B cell (primary cell): Measurements from ENCODE around the gene OVCA2. TPM values are rescaled to one million over a fixed set of nuclear protein-coding genes. Genes with fewer than 3 reads are reported as not detected.

Experiments used
- ATAC-seq: fragments of 200-7000 bp; cut with Tn5 transposase; one replicate; pipeline ENCODE4 v1.10.0; 2021; ENCODE audit warnings: low read depth, mild to moderate bottlenecking, moderate number of reproducible peaks, moderate library complexity
- CTCF ChIA-PET: fragments of 350-600 bp; sonication (Branson Sonifier 250); formaldehyde crosslinking; loops from one replicate; lab custom pipeline; 2021; ENCODE audit warnings: antibody characterized with exemption, inconsistent platforms; lab: Charles Lee
- POLR2A ChIA-PET: fragments of 350-600 bp; sonication (Branson Sonifier 250); formaldehyde crosslinking; loops from one replicate; lab custom pipeline; 2021; ENCODE audit warnings: antibody characterized with exemption; lab: Charles Lee
- DNase-seq: peaks from one replicate; pipeline ENCODE4 v3.0.0; 2013
- H2AFZ ChIP-seq: 2 replicates; pipeline ENCODE4 v1.6.1; 2012; ENCODE audit warnings: mild to moderate bottlenecking, low read depth, low read length; ENCODE audit not compliant: insufficient read depth, poor library complexity, severe bottlenecking
- H3K27ac ChIP-seq, 2 donors: 1 replicate in 1 of 2; 2 replicates in 1 of 2; pipeline ENCODE4 v1.5.1; 2012 to 2013; ENCODE audit warnings: low read length in 2 of 2, mild to moderate bottlenecking in 2 of 2, moderate library complexity in 1 of 2
- H3K27me3 ChIP-seq, 4 experiments: fragments of 200-600 bp in 1 of 4; sonication (generic) in 1 of 4; replicated peaks in 1 of 4; 1 replicate in 2 of 4; 2 replicates in 2 of 4; pipeline versions ENCODE4 v1.6.1 to v1.7.0; 2013 to 2016; ENCODE audit warnings: low read length in 3 of 4, mild to moderate bottlenecking in 2 of 4, mixed read lengths in 1 of 4, moderate library complexity in 1 of 4; ENCODE audit not compliant: insufficient read depth in 4 of 4, control insufficient read depth in 3 of 4; ENCODE audit errors: control extremely low read depth in 1 of 4
- H3K36me3 ChIP-seq, 2 experiments: replicated peaks in 1 of 2; 1 replicate in 1 of 2; 2 replicates in 1 of 2; pipeline versions ENCODE4 v1.6.1 to v1.7.1; 2013; ENCODE audit warnings: low read length in 1 of 2; ENCODE audit not compliant: insufficient read depth in 2 of 2, control insufficient read depth in 1 of 2; ENCODE audit errors: control extremely low read depth in 1 of 2, extremely low read depth in 1 of 2
- H3K4me1 ChIP-seq, 2 donors: fragments of 200-600 bp in 1 of 2; sonication (generic) in 1 of 2; 1 replicate in 1 of 2; 2 replicates in 1 of 2; pipeline versions ENCODE4 v1.5.1 to v1.6.1; 2013 to 2017; ENCODE audit warnings: low read length in 2 of 2; ENCODE audit not compliant: control insufficient read depth in 2 of 2, insufficient read depth in 2 of 2
- H3K4me2 ChIP-seq: replicated peaks from 2 replicates; pipeline ENCODE3; 2012; ENCODE audit warnings: mild to moderate bottlenecking, low read depth, low read length; ENCODE audit not compliant: poor library complexity, severe bottlenecking
- H3K4me3 ChIP-seq, 5 experiments: fragments of 200-600 bp in 1 of 5; sonication (generic) in 1 of 5; 1 replicate in 3 of 5; 2 replicates in 2 of 5; pipeline versions ENCODE4 v1.5.1 to v1.7.0; 2011 to 2016; ENCODE audit warnings: low read length in 4 of 5, mild to moderate bottlenecking in 4 of 5, low read depth in 2 of 5, control low read depth in 1 of 5, moderate library complexity in 1 of 5; ENCODE audit not compliant: insufficient read depth in 1 of 5; ENCODE audit errors: control extremely low read depth in 1 of 5, extremely low read depth in 1 of 5
- H3K79me2 ChIP-seq: fragments of 200-600 bp; sonication (generic); one replicate; pipeline ENCODE4 v1.6.0; 2016; ENCODE audit warnings: low read length; ENCODE audit not compliant: control insufficient read depth, insufficient read depth
- H3K9ac ChIP-seq: fragments of 200-600 bp; sonication (generic); 2 replicates; pipeline ENCODE4 v1.6.1; 2017; ENCODE audit warnings: mild to moderate bottlenecking, low read length, moderate library complexity
- H3K9me3 ChIP-seq, 3 donors: one replicate each; pipeline versions ENCODE4 v1.6.1 to v1.7.1; 2013; ENCODE audit warnings: low read length in 2 of 3; ENCODE audit not compliant: control insufficient read depth in 2 of 3, insufficient read depth in 1 of 3; ENCODE audit errors: control extremely low read depth in 1 of 3
- H4K20me1 ChIP-seq: 2 replicates; pipeline ENCODE4 v1.6.0; 2012; ENCODE audit warnings: mild to moderate bottlenecking, low read length; ENCODE audit not compliant: insufficient read depth, control insufficient read depth, poor library complexity, severe bottlenecking
- H3K27ac Mint-ChIP-seq: one replicate; pipeline ENCODE4 v1.8.0; 2021; ENCODE audit warnings: mixed read lengths
- H3K27me3 Mint-ChIP-seq: one replicate; pipeline ENCODE4 v1.8.0; 2021; ENCODE audit warnings: mixed read lengths
- H3K4me1 Mint-ChIP-seq: one replicate; pipeline ENCODE4 v1.8.0; 2021; ENCODE audit warnings: mixed read lengths
- H3K4me3 Mint-ChIP-seq: one replicate; pipeline ENCODE4 v1.8.0; 2021; ENCODE audit warnings: mixed read lengths
- H3K9me3 Mint-ChIP-seq: one replicate; pipeline ENCODE4 v1.8.0; 2022; ENCODE audit warnings: mixed read lengths; ENCODE audit not compliant: insufficient read depth
- CTCF ChIP-seq: fragments of 200-600 bp; IDR thresholded peaks from one replicate; pipeline ENCODE4 v1.8.0; 2022; ENCODE audit warnings: antibody characterized with exemption, mild to moderate bottlenecking
- EZH2 ChIP-seq: IDR thresholded peaks from 2 replicates; pipeline ENCODE4 v1.6.1; 2012; ENCODE audit warnings: borderline replicate concordance, low read depth, mild to moderate bottlenecking, moderate library complexity, low read length; ENCODE audit not compliant: insufficient read depth, poor library complexity, severe bottlenecking
- WGBS: methylation state at CpG from one replicate; pipeline ENCODE4 v1.1.5; 2013; ENCODE audit warnings: missing lambda C conversion rate; ENCODE audit not compliant: insufficient coverage; 5-methylcytosine and 5-hydroxymethylcytosine counted together
- intact Hi-C: fragments of 100-400 bp; cut with micrococcal nuclease; formaldehyde crosslinking; loops from one replicate; pipeline ENCODE4 v1.10.0; 2022
- polyA plus RNA-seq: library from polyadenylated mRNA; depleted of rRNA; stranded (reverse); fragments of >200 nt; gene quantifications from 2 replicates; pipeline ENCODE4 v1.2.3, GENCODE V29; 2012
- total RNA-seq, 2 donors: library from RNA; stranded (reverse); fragments of 120-200 nt in 1 of 2; gene quantifications; 1 replicate in 1 of 2; 2 replicates in 1 of 2; pipeline versions ENCODE4 v1.2.3 to v1.2.4, GENCODE V29; 2013 to 2022

OVCA2 gene
- total and polyA plus RNA-seq, 2 donors (not counting 1 experiment from before 2014, with no cell fraction given) = 23.2 to 43.9 TPM

DNA sequence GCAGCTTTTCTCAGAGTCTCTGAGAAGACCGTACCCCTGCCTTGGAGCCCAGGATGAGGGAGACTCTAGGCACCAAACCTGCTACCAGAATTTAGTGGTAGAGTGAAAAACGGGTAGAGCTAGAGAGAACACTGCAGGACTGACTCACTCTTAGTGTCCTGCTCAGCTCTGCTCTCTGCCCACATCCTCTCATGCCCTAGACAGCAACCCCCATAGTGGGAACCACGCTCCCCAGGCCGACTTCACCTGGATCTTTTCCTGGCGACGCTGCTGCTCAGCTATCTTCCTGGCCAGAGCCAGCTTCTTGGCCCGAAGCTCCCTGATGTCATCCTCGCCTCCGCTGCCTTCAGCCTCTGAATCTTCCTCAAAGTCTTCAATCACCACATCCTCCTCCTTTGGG lies 39.7 kb downstream of the OVCA2 start:
- H3K36me3 ChIP-seq = peaks cover 0 to 34% of the 10 kb centered on the region in 2 experiments
- no peaks in the 10 kb centered on the region for H3K27me3 ChIP-seq
- Mint-ChIP-seq H3K4me1 (peaks cover 27% of the 10 kb centered on the region), H3K9me3 (no peaks in the 10 kb centered on the region), H3K4me3 (no peak overlapping the region), H3K27me3 (no peaks in the 10 kb centered on the region), H3K27ac (no peak overlapping the region)
- WGBS = 91% methylated on average over 9 of the region's 9 CpGs
- H3K9me3 ChIP-seq = no peaks in the 10 kb centered on the region
- H4K20me1 ChIP-seq = no peaks in the 10 kb centered on the region
- no peak overlapping the region for H3K9ac ChIP-seq
- intact Hi-C loops = loop anchor here (10.0 kb wide), 1 partner anchor 53 kb away; no protein-coding TSS in a partner anchor
- DNase-seq (no peak), ATAC-seq (no peak)
- no peaks in the 10 kb centered on the region for H3K79me2 ChIP-seq
- no peak overlapping the region for H2AFZ ChIP-seq
- H3K4me2 ChIP-seq = no peak overlapping the region
- peaks cover 10 to 23% of the 10 kb centered on the region in 2 donors for H3K4me1 ChIP-seq
- no peak overlapping the region for H3K27ac ChIP-seq
- POLR2A ChIA-PET = no interaction called here
- CTCF ChIA-PET = no interaction called here
- TF ChIP-seq EZH2 = no peak
- no peak for TF ChIP-seq CTCF
- no peak overlapping the region for H3K4me3 ChIP-seq

DNA sequence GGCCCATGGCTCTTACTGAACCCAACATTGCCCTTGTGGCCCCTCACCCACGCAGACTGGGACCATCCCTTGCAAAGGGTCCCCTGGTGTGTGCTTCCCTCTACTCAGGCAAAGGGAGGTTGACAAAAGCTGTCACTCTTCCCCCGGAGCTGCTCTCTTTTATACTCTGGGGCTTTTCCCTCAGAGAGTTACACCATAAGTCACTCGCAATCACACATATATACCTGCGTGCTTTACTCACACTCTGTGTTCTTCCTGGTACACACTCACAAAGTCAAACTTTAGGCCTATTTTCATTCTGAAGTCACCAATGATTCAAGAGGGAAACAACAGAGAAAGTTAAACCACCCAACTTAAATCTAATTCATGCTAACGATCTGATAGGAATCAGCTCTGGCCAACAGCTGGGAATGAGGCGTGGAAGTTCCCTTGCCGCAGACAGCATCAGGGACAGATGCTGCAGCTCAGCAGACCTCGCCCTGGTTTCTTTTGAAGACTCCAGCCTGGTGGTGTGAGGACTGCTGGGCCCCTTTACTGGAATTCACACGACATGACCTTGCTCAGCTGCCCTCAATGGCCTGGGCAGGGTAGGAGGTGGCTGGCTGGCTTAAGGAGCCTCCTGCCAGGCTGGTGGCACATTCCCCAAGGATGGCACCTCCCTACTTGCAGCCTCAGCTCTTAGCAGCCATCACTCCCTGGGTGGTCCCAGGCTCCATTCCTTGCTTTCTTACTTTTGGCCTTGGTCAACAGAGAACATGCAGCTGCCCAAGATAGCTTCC lies 40.4 kb downstream of the OVCA2 start:
- H3K4me2 ChIP-seq = no peak overlapping the region
- H2AFZ ChIP-seq = no peak overlapping the region
- TF ChIP-seq EZH2 = no peak
- TF ChIP-seq CTCF = no peak
- Mint-ChIP-seq H3K4me1 (peaks cover 33% of the 10 kb centered on the region), H3K4me3 (no peak overlapping the region), H3K27ac (no peak overlapping the region), H3K27me3 (no peaks in the 10 kb centered on the region), H3K9me3 (no peaks in the 10 kb centered on the region)
- ATAC-seq (no peak), DNase-seq (no peak)
- no peak overlapping the region for H3K27ac ChIP-seq
- CTCF ChIA-PET = interaction anchor here (0.6 to 2.4 kb wide), 3 partner anchors 23 to 163 kb away, joined by 3 to 7 read pairs (median 5); no protein-coding TSS in a partner anchor
- no peak overlapping the region for H3K9ac ChIP-seq
- intact Hi-C loops = loop anchor here (10.0 kb wide), 1 partner anchor 53 kb away; no protein-coding TSS in a partner anchor
- no peak overlapping the region for H3K4me3 ChIP-seq
- no peaks in the 10 kb centered on the region for H3K79me2 ChIP-seq
- H4K20me1 ChIP-seq = no peaks in the 10 kb centered on the region
- POLR2A ChIA-PET = no interaction called here
- 95% methylated on average over 8 of the region's 9 CpGs for WGBS
- H3K9me3 ChIP-seq = no peaks in the 10 kb centered on the region
- peaks cover 0 to 29% of the 10 kb centered on the region in 2 experiments for H3K36me3 ChIP-seq
- H3K27me3 ChIP-seq = no peaks in the 10 kb centered on the region
- H3K4me1 ChIP-seq = peaks cover 16 to 30% of the 10 kb centered on the region in 2 donors
